Activated naive CD8-positive, alpha-beta T cell treated with anti-CD3 and anti-CD28 coated beads, Interleukin-2, amount 10 ng/mL, durations not matched to agents 7 days and 5 days (primary cell): Measurements from ENCODE around the gene REN. TPM values are rescaled to one million over a fixed set of nuclear protein-coding genes. Genes with fewer than 3 reads are reported as not detected.

Source experiments
- ATAC-seq: fragments of 150-1000 bp; cut with Tn5 transposase; one replicate; pipeline ENCODE4 v1.10.0; 2021; ENCODE audit warnings: low read depth, moderate library complexity
- POLR2A ChIA-PET: fragments of 350-600 bp; sonication (Branson Sonifier 250); formaldehyde crosslinking; loops from one replicate; lab custom pipeline; 2021; ENCODE audit warnings: antibody characterized with exemption; lab: Charles Lee
- DNase-seq: peaks from one replicate; pipeline ENCODE4 v3.0.0; 2021
- H3K27ac Mint-ChIP-seq: one replicate; pipeline ENCODE4 v1.8.0; 2022; ENCODE audit warnings: mild to moderate bottlenecking, mixed read lengths
- H3K27me3 Mint-ChIP-seq: one replicate; pipeline ENCODE4 v1.8.0; 2022; ENCODE audit warnings: mild to moderate bottlenecking, moderate library complexity, mixed read lengths
- H3K36me3 Mint-ChIP-seq: one replicate; pipeline ENCODE4 v1.8.0; 2021; ENCODE audit warnings: mild to moderate bottlenecking, mixed read lengths
- H3K4me1 Mint-ChIP-seq: one replicate; pipeline ENCODE4 v1.8.0; 2021; ENCODE audit warnings: mixed read lengths
- H3K4me3 Mint-ChIP-seq: one replicate; pipeline ENCODE4 v1.8.0; 2022; ENCODE audit warnings: mild to moderate bottlenecking, moderate library complexity, mixed read lengths
- H3K9me3 Mint-ChIP-seq: one replicate; pipeline ENCODE4 v1.8.0; 2021; ENCODE audit warnings: mixed read lengths
- total RNA-seq, 2 experiments: library from RNA; stranded (reverse); gene quantifications; one replicate each; pipeline ENCODE4 v1.2.3, GENCODE V29; 2021

REN gene
- total RNA-seq, 2 experiments from 2014 or later = not detected

- POLR2A ChIA-PET = no interaction called here
- H3K4me1 Mint-ChIP-seq = no peaks in the 10 kb centered on the region
- no peaks in the 10 kb centered on the region for H3K36me3 Mint-ChIP-seq
- H3K27ac Mint-ChIP-seq = no peak overlapping the region
- no peak for ATAC-seq
- H3K9me3 Mint-ChIP-seq = no peaks in the 10 kb centered on the region
- H3K4me3 Mint-ChIP-seq = no peak overlapping the region
- DNase-seq = no peak
- peaks cover 3% of the 10 kb centered on the region for H3K27me3 Mint-ChIP-seq
These were observed 21.1 kb downstream of the REN start for GRCh38 chr1:204145033-204145504.

GRCh38 chr1:204143276-204144041 is 22.7 kb downstream of the REN start:
- H3K27me3 Mint-ChIP-seq = peaks cover 2% of the 10 kb centered on the region
- no peak overlapping the region for H3K27ac Mint-ChIP-seq
- H3K9me3 Mint-ChIP-seq = no peaks in the 10 kb centered on the region
- POLR2A ChIA-PET = no interaction called here
- no peaks in the 10 kb centered on the region for H3K4me1 Mint-ChIP-seq
- DNase-seq (no peak), ATAC-seq (no peak)
- H3K36me3 Mint-ChIP-seq = no peaks in the 10 kb centered on the region
- H3K4me3 Mint-ChIP-seq = no peak overlapping the region

- H3K36me3 Mint-ChIP-seq = no peaks in the 10 kb centered on the region
- H3K27ac Mint-ChIP-seq = no peak overlapping the region
- ATAC-seq (no peak), DNase-seq (no peak)
- no peaks in the 10 kb centered on the region for H3K4me1 Mint-ChIP-seq
- POLR2A ChIA-PET = interaction anchor here (0.8 kb wide), 1 partner anchor 10 kb away, joined by 3 read pairs; the partner anchor contains the start of gene ETNK2
- no peaks in the 10 kb centered on the region for H3K9me3 Mint-ChIP-seq
- peaks cover 2% of the 10 kb centered on the region for H3K27me3 Mint-ChIP-seq
- no peak overlapping the region for H3K4me3 Mint-ChIP-seq
These were observed 23.8 kb downstream of the REN start for GRCh38 chr1:204142032-204142974.

DNA sequence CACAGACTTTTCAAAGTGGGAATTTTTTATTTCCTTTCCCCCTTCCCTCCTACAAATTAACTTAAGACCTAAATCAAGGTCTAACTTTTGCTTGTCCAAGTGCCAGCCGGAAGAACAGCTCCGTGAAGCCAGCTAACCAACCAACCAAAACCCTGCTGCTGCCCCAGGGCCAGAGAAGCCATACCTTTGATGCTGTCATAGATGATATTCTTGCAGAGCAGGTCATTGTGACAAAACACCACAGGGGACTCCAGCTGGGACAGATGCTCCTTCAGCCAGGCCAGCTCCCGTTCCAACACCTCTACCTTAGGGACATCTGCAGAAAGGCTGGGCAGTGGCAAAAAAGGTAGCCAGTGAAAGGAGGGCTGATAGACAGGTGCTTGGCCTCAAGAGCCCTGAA is 25.0 kb downstream of the REN start:
- POLR2A ChIA-PET = no interaction called here
- Mint-ChIP-seq H3K9me3 (no peaks in the 10 kb centered on the region), H3K27ac (no peak overlapping the region), H3K4me1 (no peaks in the 10 kb centered on the region), H3K4me3 (no peak overlapping the region), H3K27me3 (peaks cover 2% of the 10 kb centered on the region), H3K36me3 (no peaks in the 10 kb centered on the region)
- DNase-seq = no peak
- no peak for ATAC-seq

GRCh38 chr1:204139952-204140351 is 26.2 kb downstream of the REN start:
- H3K9me3 Mint-ChIP-seq = no peaks in the 10 kb centered on the region
- no peaks in the 10 kb centered on the region for H3K36me3 Mint-ChIP-seq
- H3K27ac Mint-ChIP-seq = no peak overlapping the region

GRCh38 chr1:204139088-204139487 is 27.0 kb downstream of the REN start:
- Mint-ChIP-seq H3K27me3 (peaks cover 2% of the 10 kb centered on the region), H3K4me1 (no peaks in the 10 kb centered on the region), H3K36me3 (no peaks in the 10 kb centered on the region), H3K9me3 (no peaks in the 10 kb centered on the region), H3K27ac (no peak overlapping the region), H3K4me3 (no peak overlapping the region)
- POLR2A ChIA-PET = no interaction called here
- ATAC-seq = no peak
- DNase-seq = no peak

More at GRCh38 chr1:204139952-204140351, 26.2 kb downstream of the REN start:
- no peak overlapping the region for H3K4me3 Mint-ChIP-seq
- POLR2A ChIA-PET = no interaction called here
- DNase-seq (no peak), ATAC-seq (no peak)
- no peaks in the 10 kb centered on the region for H3K4me1 Mint-ChIP-seq
- H3K27me3 Mint-ChIP-seq = peaks cover 2% of the 10 kb centered on the region

GRCh38 chr1:204136814-204137213 is 29.3 kb downstream of the REN start:
- Mint-ChIP-seq H3K36me3 (no peaks in the 10 kb centered on the region), H3K27ac (no peak overlapping the region)
- DNase-seq = no peak

GRCh38 chr1:204134103-204134502 is 32.0 kb downstream of the REN start:
- Mint-ChIP-seq H3K9me3 (no peaks in the 10 kb centered on the region), H3K27ac (no peak overlapping the region), H3K4me3 (no peak overlapping the region), H3K4me1 (no peaks in the 10 kb centered on the region), H3K27me3 (no peaks in the 10 kb centered on the region), H3K36me3 (no peaks in the 10 kb centered on the region)
- ATAC-seq = no peak
- no peak for DNase-seq
- POLR2A ChIA-PET = no interaction called here

More at GRCh38 chr1:204136814-204137213, 29.3 kb downstream of the REN start:
- POLR2A ChIA-PET = no interaction called here
- H3K27me3 Mint-ChIP-seq = peaks cover 2% of the 10 kb centered on the region
- ATAC-seq = no peak
- H3K4me1 Mint-ChIP-seq = no peaks in the 10 kb centered on the region
- no peak overlapping the region for H3K4me3 Mint-ChIP-seq
- H3K9me3 Mint-ChIP-seq = no peaks in the 10 kb centered on the region

- no peak for ATAC-seq
- Mint-ChIP-seq H3K9me3 (no peaks in the 10 kb centered on the region), H3K4me1 (peaks cover 1% of the 10 kb centered on the region), H3K4me3 (no peak overlapping the region), H3K27ac (no peak overlapping the region), H3K36me3 (no peaks in the 10 kb centered on the region), H3K27me3 (no peaks in the 10 kb centered on the region)
- POLR2A ChIA-PET = no interaction called here
- no peak for DNase-seq
These were observed 33.4 kb downstream of the REN start for GRCh38 chr1:204132718-204133117.

GRCh38 chr1:204131978-204132377 is 34.2 kb downstream of the REN start:
- POLR2A ChIA-PET = no interaction called here
- Mint-ChIP-seq H3K27ac (no peak overlapping the region), H3K4me1 (peaks cover 1% of the 10 kb centered on the region), H3K9me3 (no peaks in the 10 kb centered on the region), H3K4me3 (no peak overlapping the region), H3K27me3 (peaks cover 2% of the 10 kb centered on the region), H3K36me3 (no peaks in the 10 kb centered on the region)
- DNase-seq = no peak
- no peak for ATAC-seq

DNA sequence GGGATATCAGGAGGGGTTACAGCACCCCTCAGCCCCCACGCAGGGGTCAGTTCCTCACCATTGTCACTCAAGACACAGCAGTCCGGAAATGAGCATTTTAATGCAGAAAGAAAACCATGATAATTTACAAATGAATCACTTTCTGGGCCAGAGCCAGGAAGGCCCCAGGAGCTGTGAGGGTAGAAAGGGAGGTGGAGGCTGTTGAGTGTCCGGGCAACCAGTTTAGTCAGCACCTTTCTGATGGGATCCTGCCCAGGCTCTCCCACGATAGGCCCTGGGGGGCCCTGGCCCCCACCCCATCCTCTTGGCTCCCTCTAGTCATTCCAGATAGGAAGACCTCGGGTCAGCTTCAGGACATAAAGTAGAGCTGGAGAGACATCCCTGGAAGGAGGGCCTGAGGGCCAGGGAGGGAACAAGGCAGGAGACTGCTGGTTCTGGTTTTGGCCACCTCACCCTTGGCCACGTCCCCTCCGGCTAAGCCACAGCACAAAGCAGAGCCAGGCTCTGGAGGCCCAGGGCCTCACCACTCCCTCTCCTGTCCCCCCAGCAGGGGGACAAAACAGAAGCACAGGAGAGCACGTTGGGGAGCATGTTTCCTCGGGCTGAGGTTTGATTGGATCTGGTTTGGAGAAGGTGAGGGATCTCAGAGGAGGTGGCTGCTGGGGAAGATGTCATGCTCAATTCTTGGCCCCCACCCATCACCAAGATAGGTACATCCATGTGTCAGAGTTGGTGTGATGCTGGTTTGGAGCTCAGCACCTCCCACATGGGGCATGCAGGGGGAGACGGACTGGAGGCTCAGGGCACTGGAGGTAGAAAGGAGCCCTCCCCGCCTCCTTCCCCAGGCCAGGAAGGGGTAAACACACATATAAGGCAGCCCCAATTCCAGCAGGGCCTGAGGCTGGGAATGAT is 34.9 kb downstream of the REN start:
- no peak overlapping the region for H3K27ac Mint-ChIP-seq

GRCh38 chr1:204130178-204130577 is 36.0 kb downstream of the REN start:
- POLR2A ChIA-PET = no interaction called here

More for the DNA sequence above, 34.9 kb downstream of the REN start:
- H3K9me3 Mint-ChIP-seq = no peaks in the 10 kb centered on the region
- ATAC-seq (no peak), DNase-seq (no peak)
- H3K36me3 Mint-ChIP-seq = no peaks in the 10 kb centered on the region
- H3K27me3 Mint-ChIP-seq = peaks cover 2% of the 10 kb centered on the region
- peaks cover 1% of the 10 kb centered on the region for H3K4me1 Mint-ChIP-seq
- POLR2A ChIA-PET = no interaction called here
- H3K4me3 Mint-ChIP-seq = no peak overlapping the region

More at GRCh38 chr1:204130178-204130577, 36.0 kb downstream of the REN start:
- ATAC-seq = no peak
- Mint-ChIP-seq H3K4me1 (peaks cover 1% of the 10 kb centered on the region), H3K27me3 (peaks cover 2% of the 10 kb centered on the region), H3K9me3 (no peaks in the 10 kb centered on the region), H3K4me3 (no peak overlapping the region), H3K36me3 (no peaks in the 10 kb centered on the region), H3K27ac (no peak overlapping the region)
- DNase-seq = no peak
